RPMI7951 (cell line): ENCODE data around the gene PTPRG. TPM values are rescaled to one million over a fixed set of nuclear protein-coding genes. Genes with fewer than 3 reads are reported as not detected.

Source experiments
- DNase-seq: peaks from one replicate; pipeline ENCODE4 v3.0.0-alpha.2; 2012; ENCODE audit warnings: low read depth
- total RNA-seq: library from RNA; depleted of rRNA; stranded (reverse); fragments of >200 nt; shearing (Covaris generic); gene quantifications from 2 replicates; pipeline ENCODE4 v1.2.3, GENCODE V29; 2014

PTPRG gene
- total RNA-seq, 1 experiment from 2014 or later, result 43.0 TPM

GRCh38 chr3:62142331-62143085, 581.1 kb downstream of the PTPRG start:
- DNase-seq, result no peak

- no peak for DNase-seq
Measured at GRCh38 chr3:62143843-62144450, 582.6 kb downstream of the PTPRG start.

GRCh38 chr3:62144482-62144881, 583.1 kb downstream of the PTPRG start:
- no peak for DNase-seq

- DNase-seq, result no peak
Measured at GRCh38 chr3:62145086-62145757, 583.9 kb downstream of the PTPRG start.

- DNase-seq, result no peak
Measured at GRCh38 chr3:62149539-62149938, 588.2 kb downstream of the PTPRG start.

GRCh38 chr3:62149962-62150361, 588.6 kb downstream of the PTPRG start:
- peak; percentile 96 for DNase-seq

- DNase-seq, result no peak
Measured at GRCh38 chr3:62151591-62151990, 590.2 kb downstream of the PTPRG start.

- no peak for DNase-seq
Measured at GRCh38 chr3:62153231-62153630, 591.9 kb downstream of the PTPRG start.

- DNase-seq, result no peak
Measured at GRCh38 chr3:62154457-62155148, 593.2 kb downstream of the PTPRG start.

GRCh38 chr3:62159056-62159708, 597.8 kb downstream of the PTPRG start:
- no peak for DNase-seq

- DNase-seq, result peak; percentile 83
Measured at GRCh38 chr3:62159709-62160092, 598.3 kb downstream of the PTPRG start.

- DNase-seq, result peak; percentile 81
Measured at GRCh38 chr3:62161371-62161770, 600.0 kb downstream of the PTPRG start.

GRCh38 chr3:62164196-62164595, 602.8 kb downstream of the PTPRG start:
- DNase-seq, result peak; percentile 79

GRCh38 chr3:62164746-62165145, 603.4 kb downstream of the PTPRG start:
- no peak for DNase-seq

- DNase-seq, result peak; percentile 90
Measured at GRCh38 chr3:62167566-62168262, 606.3 kb downstream of the PTPRG start.

GRCh38 chr3:62168356-62168755, 607.0 kb downstream of the PTPRG start:
- DNase-seq, result no peak

GRCh38 chr3:62169906-62170660, 608.7 kb downstream of the PTPRG start:
- peak; percentile 66 for DNase-seq

GRCh38 chr3:62171789-62172188, 610.4 kb downstream of the PTPRG start:
- no peak for DNase-seq

GRCh38 chr3:62172199-62172598, 610.8 kb downstream of the PTPRG start:
- DNase-seq, result no peak

GRCh38 chr3:62173939-62174515, 612.7 kb downstream of the PTPRG start:
- no peak for DNase-seq
